ENCODE measurements around the gene LCA5L. TPM values are rescaled to one million over a fixed set of nuclear protein-coding genes. Genes with fewer than 3 reads are reported as not detected.

Gene LCA5L
- total RNA-seq, 1 experiment from 2014 or later = 2.8 TPM

- no TSS peak for BruUV-seq (replicated peaks)
- Mint-ChIP-seq H3K27ac (ENCODE audit: low read depth, unreplicated experiment) (no peak overlapping the region), H3K36me3 (ENCODE audit: insufficient read depth, unreplicated experiment) (peaks cover 39% of the 10 kb centered on the region), H3K4me3 (ENCODE audit: unreplicated experiment) (no peak overlapping the region), H3K9me3 (ENCODE audit: unreplicated experiment) (no peaks in the 10 kb centered on the region), H3K27me3 (ENCODE audit: insufficient read depth, unreplicated experiment) (no peaks in the 10 kb centered on the region), H3K4me1 (ENCODE audit: insufficient read depth, unreplicated experiment) (no peaks in the 10 kb centered on the region)
- intact Hi-C loops (cut with micrococcal nuclease) = no loop called here
- no peak for DNase-seq (ENCODE audit: unreplicated experiment)
- CTCF ChIA-PET = interaction anchor here (0.7 to 1.0 kb wide), 3 partner anchors 44 to 53 kb away, joined by 3 to 6 read pairs (median 4); no protein-coding TSS in a partner anchor
- POLR2A ChIA-PET = no interaction called here
- no peak for TF ChIP-seq CTCF (IDR thresholded peaks at IDR 0.05; ENCODE audit: unreplicated experiment)
Observed at GRCh38 chr21:39400173-39400572, 45.4 kb downstream of the LCA5L start.

GRCh38 chr21:39397646-39398385, 47.8 kb downstream of the LCA5L start:
- POLR2A ChIA-PET = no interaction called here
- CTCF ChIA-PET = interaction anchor here (1.0 to 2.3 kb wide), 2 partner anchors 8 to 43 kb away, joined by 3 to 11 read pairs; no protein-coding TSS in a partner anchor

GRCh38 chr21:39392981-39393380, 52.6 kb downstream of the LCA5L start:
- H3K9me3 Mint-ChIP-seq (ENCODE audit: unreplicated experiment) = no peaks in the 10 kb centered on the region
- peaks cover 10% of the 10 kb centered on the region for H3K4me1 Mint-ChIP-seq (ENCODE audit: insufficient read depth, unreplicated experiment)
- ChIA-PET POLR2A (no interaction called here), CTCF (interaction anchor here (1.9 kb wide), 1 partner anchor 48 kb away, joined by 12 read pairs; no protein-coding TSS in a partner anchor)
- H3K4me3 Mint-ChIP-seq (ENCODE audit: unreplicated experiment) = no peak overlapping the region
- H3K27ac Mint-ChIP-seq (ENCODE audit: low read depth, unreplicated experiment) = no peak overlapping the region
- intact Hi-C loops (cut with micrococcal nuclease) = no loop called here
- peaks cover 63% of the 10 kb centered on the region for H3K36me3 Mint-ChIP-seq (ENCODE audit: insufficient read depth, unreplicated experiment)
- no peaks in the 10 kb centered on the region for H3K27me3 Mint-ChIP-seq (ENCODE audit: insufficient read depth, unreplicated experiment)
- BruUV-seq (replicated peaks) = no TSS peak
- no peak for DNase-seq (ENCODE audit: unreplicated experiment)
- no peak for TF ChIP-seq CTCF (IDR thresholded peaks at IDR 0.05; ENCODE audit: unreplicated experiment)

More at GRCh38 chr21:39397646-39398385, 47.8 kb downstream of the LCA5L start:
- Mint-ChIP-seq H3K36me3 (ENCODE audit: insufficient read depth, unreplicated experiment) (peaks cover 42% of the 10 kb centered on the region), H3K27me3 (ENCODE audit: insufficient read depth, unreplicated experiment) (no peaks in the 10 kb centered on the region), H3K4me1 (ENCODE audit: insufficient read depth, unreplicated experiment) (no peaks in the 10 kb centered on the region), H3K27ac (ENCODE audit: low read depth, unreplicated experiment) (no peak overlapping the region), H3K9me3 (ENCODE audit: unreplicated experiment) (no peaks in the 10 kb centered on the region), H3K4me3 (ENCODE audit: unreplicated experiment) (no peak overlapping the region)
- intact Hi-C loops (cut with micrococcal nuclease) = no loop called here
- BruUV-seq (replicated peaks) = no TSS peak
- no peak for DNase-seq (ENCODE audit: unreplicated experiment)
- TF ChIP-seq CTCF (IDR thresholded peaks at IDR 0.05; ENCODE audit: unreplicated experiment) = no peak

- no peaks in the 10 kb centered on the region for H3K9me3 Mint-ChIP-seq (ENCODE audit: unreplicated experiment)
- ChIA-PET CTCF (interaction anchor here (0.6 to 1.9 kb wide), 7 partner anchors 8 to 100 kb away, joined by 3 to 7 read pairs (median 3); no protein-coding TSS in a partner anchor), POLR2A (interaction anchor here (0.7 to 1.2 kb wide), 3 partner anchors 41 to 79 kb away, joined by 3 read pairs; no protein-coding TSS in a partner anchor)
- no peaks in the 10 kb centered on the region for H3K27me3 Mint-ChIP-seq (ENCODE audit: insufficient read depth, unreplicated experiment)
- no peak for TF ChIP-seq CTCF (IDR thresholded peaks at IDR 0.05; ENCODE audit: unreplicated experiment)
- H3K36me3 Mint-ChIP-seq (ENCODE audit: insufficient read depth, unreplicated experiment) = peaks cover 40% of the 10 kb centered on the region
- no peak overlapping the region for H3K4me3 Mint-ChIP-seq (ENCODE audit: unreplicated experiment)
- no TSS peak for BruUV-seq (replicated peaks)
- H3K4me1 Mint-ChIP-seq (ENCODE audit: insufficient read depth, unreplicated experiment) = peaks cover 10% of the 10 kb centered on the region
- DNase-seq (ENCODE audit: unreplicated experiment) = no peak
- H3K27ac Mint-ChIP-seq (ENCODE audit: low read depth, unreplicated experiment) = no peak overlapping the region
- intact Hi-C loops (cut with micrococcal nuclease) = no loop called here
Observed at GRCh38 chr21:39390212-39390765, 55.3 kb downstream of the LCA5L start.
